SKM-1 (cell line): Measurements from ENCODE around the gene PIP4K2B.
"Not testable (repeated sequence)": the region's sequence is repeated elsewhere in the genome, so short reads cannot be mapped to it uniquely, and the experiment has no call there.

Experiments
- DNase-seq: peaks from one replicate; lab custom pipeline; 2025; ENCODE audit not compliant: unreplicated experiment; lab: John Stamatoyannopoulos, UW

Gene PIP4K2B

DNA sequence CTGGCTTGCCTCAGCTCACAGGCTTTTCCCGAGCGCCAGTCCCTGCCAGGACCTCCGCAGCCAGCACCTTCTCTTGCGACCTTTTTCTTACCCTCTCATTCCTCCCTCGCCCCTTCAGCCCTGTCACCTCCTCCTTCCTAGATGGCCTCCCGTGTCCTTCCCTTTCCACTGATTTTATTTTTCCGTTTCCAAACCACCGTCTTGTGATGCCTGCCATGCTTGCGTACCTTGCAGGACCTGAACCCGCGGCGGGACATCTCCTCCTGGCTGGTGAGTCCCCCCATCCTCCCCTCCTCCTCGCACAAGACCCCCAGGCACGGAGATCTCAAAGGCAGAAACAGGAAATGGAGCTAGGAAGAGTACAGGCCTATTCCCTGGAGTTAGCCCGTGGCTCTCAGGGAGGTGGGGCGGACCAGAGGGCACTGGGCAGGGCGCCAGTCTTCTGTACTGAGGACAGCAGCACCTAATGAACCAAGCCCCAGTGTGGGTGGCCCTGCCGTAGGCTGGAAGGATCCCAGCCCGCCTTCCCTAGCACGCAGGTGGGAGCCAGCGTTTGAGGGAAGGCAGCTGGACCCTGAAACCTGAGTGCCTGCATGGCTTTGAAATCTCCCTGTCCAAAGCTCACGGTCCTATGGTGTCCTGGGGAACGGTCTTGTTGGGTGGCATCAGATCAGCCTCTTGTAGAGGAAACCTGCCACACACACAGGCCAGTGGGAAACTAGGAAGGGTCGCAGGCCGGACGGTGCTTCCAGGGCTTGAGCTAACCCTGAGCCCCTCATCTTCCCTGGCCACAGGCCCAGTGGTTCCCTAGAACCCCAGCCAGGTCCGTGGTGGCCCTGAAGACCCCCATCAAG, 68.6 kb downstream of the PIP4K2B start:
- DNase-seq: no peak

DNA sequence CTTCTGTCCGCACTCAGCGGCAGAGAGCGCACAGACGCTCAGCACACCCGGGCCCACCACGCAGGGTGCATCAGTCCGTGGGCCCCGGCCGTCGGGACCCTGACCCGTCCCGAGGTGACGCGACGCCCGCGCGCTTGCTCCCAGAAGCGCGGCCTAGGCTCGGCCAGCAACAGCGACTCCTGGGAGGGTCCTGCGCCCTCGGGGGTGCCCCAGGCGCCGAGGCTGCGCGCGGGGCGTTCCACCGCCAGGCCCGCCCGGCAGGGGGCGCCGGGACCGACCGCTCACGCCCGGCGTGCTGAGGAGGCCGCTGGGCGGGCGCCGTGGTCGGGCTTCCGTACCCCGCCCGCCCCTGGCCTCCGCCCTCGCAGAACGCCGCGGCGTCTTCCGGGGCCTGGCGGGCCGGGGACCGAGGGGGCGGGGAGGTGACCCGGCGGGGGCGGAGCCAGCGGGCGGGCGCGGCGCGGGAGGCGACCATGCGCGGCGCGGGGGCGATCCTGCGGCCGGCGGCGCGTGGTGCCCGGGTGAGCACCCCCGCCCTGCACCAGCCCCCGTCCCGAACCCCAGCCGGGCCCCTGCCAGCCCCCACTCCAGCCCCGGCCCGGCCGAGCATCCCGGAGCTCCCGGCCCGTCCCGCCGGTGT, 69.3 kb downstream of the PIP4K2B start, which contains the start of gene CISD3:
Gene CISD3, plus strand, starts transcription at position 456 of the 640 bp plus-strand sequence. Its CDS starts 18 bp downstream, at position 474.
- peak; percentile 68 for DNase-seq

DNA sequence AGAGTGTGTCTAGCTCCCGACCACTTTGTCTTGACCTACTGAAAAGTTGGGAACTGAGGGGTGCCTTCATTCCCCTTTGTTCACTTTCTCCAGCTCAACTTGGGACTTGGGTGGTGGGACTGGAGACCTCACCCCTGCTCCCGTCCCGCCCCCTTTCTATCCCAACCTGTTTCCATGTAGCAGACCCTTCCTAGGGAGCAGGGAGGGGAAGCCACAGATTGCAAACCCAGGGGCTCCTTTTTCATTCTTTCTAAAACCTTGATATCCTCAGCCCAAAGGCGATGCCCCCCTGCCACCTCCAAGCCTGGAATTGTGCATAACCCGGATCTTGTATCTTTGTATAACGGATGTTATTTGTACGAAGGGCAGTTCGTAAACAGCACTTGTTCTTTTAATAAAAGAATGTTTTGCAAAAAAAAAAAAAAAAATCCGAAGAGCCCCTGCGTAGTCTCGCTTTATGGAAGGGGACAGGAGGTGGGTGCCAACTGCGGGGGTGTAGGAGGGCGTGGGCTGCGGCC, 69.9 kb downstream of the PIP4K2B start:
- DNase-seq: no peak

DNA sequence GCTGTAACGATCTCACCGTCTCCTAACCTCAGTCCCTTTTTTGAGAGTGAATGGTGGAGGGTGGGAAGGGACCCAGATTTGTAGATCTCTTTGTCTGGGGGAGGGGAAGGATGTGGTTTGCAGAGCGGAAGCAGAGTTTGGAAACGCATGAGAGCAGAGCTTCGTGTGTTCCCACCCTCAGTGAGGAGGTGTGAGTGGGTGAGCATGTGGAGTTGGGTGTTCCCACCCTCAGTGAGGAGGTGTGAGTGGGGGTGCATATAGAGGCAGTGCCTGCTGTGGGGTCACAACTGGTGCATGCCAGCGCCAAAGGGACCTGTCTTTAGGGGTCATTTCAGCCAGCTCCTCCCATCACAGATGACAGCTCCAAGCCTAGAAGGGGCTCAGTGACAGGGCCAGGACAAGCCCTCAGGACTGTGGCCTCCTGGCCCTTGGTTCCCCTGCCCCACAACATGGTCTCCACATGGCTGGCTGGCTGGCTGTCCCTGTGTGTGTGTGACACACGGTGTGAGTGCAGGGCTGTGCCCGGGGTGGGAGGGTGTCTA, 71.0 kb downstream of the PIP4K2B start:
- DNase-seq: no peak

DNA sequence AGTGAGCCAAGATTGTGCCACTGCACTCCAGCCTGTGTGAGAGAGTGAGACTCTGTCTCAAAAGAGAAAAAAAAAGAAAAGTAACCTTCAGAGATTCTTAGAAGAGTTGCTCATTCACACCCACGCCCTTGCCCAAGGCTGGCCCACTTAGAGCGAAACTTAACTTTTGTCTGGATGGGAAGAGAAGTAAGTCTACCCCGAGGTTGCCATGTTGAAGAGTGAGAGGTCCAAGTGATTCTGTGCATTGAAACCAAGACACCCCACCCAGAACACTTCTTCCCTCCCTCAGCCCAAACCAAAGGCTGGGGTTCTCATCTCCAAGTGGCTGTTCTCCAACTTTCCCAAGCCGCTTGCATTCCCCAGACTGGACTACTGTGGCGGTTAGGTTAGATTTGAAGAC, 71.6 kb downstream of the PIP4K2B start:
- DNase-seq: no peak

DNA sequence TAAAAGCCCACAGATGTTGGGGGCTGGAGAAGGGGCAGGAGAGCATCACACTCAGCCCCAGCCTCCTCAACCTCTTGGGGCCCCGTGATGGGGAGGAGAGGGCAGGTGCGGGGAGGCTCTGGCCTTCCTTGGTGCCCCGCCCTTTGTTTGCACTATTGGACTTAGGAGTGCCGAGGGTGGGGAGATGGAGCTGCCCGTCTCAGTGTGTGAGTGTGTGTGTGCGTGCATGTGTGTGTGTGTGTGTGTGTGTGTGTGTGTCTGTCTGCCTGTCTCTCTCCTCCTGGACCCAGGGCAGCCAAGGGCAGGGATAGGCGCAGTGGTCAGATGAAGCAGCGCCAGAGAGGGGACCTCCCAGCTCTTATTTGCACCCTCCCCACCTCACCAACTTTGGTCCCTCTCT, 73.2 kb downstream of the PIP4K2B start:
- not testable (repeated sequence) for DNase-seq

DNA sequence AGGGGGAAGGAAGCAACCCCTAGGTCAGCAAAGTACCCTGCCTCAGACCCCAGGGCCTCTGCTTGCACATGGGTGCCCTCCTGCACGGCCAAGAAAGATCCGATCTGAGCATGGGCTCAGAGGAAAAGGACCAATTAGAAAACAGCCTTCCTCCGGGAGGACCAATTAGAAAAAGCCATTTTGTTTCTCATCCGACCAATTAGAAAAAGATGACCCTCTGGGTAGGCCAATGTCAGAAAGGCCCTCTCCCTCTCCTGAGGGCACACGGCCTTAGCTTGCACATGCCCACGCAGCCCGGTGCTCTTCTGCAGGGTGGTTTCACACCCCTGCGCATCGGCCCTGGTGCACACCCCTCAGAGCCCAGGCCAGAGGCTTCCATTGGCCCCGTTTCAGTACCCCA, 74.3 kb downstream of the PIP4K2B start:
- DNase-seq: no peak

DNA sequence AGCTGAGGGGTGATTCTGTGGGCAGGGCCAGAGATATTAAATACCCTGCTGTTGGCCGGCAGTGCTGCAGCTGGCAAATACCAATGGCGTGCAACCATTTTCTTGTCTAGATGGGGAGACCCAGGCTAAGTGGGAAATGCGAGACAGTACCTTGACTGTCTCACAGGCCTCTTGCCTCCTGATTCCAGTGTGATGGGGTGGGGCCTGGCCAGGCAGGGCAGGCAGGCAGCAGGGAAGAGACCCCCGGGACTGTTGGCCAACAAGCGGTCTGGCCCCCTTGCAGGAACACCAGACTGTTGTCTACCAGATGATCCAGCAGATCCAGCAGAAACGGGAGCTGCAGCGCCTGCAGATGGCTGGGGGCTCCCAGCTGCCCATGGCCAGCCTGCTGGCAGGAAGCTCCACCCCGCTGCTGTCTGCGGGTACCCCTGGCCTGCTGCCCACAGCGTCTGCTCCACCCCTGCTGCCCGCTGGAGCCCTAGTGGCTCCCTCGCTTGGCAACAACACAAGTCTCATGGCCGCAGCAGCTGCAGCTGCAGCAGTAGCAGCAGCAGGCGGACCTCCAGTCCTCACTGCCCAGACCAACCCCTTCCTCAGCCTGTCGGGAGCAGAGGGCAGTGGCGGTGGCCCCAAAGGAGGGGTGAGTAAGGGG, 74.9 kb downstream of the PIP4K2B start:
- DNase-seq: no peak

DNA sequence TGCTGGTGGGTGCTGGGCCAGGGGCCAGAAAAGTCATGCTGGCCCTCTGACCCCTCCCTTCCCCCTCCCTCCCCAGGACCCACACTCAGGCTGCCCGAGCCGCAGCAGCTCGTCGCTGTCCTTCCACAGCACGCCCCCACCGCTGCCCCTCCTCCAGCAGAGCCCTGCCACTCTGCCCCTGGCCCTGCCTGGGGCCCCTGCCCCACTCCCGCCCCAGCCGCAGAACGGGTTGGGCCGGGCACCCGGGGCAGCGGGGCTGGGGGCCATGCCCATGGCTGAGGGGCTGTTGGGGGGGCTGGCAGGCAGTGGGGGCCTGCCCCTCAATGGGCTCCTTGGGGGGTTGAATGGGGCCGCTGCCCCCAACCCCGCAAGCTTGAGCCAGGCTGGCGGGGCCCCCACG, 77.6 kb downstream of the PIP4K2B start:
- no peak for DNase-seq

DNA sequence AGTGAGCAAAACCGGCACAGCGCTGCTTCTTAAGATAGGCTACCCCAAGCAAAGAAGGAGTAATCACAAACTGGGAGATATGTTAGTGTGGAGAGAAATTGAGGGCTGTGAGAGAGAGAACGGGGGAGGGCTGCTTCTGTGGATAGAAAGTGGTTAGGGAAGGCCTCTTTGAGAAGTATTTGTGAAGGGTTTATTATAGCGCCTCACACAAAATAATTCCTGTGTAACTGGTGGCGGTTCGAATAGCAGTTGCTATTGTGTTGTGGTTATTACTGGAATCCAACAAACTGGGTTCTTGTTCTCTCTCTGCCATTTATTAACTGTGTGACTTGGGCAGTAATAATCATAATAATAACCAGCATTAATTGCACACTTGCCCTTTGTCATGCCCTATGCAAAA, 78.4 kb downstream of the PIP4K2B start:
- no peak for DNase-seq

DNA sequence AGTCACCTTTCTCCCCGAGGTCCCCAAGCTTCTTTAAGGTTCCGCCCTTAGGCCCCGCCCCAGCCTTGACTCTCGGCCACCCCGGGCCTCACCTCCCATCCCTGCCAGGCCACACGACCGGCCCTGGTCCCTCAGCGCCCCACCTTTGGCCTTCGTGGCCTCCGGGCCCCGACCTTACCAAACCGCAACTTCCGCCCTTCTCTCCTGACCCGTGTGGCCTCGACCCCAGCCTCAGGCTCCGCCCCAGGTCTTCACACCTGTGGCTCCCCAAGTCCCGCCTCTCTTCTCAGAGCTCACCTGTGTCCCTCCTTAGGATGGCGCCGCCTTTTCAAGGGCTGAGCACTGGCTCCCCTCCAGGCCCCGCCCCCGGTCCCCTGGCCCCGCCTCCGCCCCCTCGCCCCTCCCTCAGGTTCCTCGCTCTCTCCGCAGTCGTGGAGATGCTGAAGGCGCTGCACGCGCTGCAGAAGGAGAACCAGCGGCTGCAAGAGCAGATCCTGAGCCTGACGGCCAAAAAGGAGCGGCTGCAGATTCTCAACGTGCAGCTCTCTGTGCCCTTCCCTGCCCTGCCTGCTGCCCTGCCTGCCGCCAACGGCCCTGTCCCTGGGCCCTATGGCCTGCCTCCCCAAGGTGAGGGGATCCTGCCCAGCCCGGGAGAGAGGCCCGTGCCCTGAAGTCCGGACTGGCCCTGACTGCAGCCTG, 79.3 kb downstream of the PIP4K2B start:
- DNase-seq: no peak

DNA sequence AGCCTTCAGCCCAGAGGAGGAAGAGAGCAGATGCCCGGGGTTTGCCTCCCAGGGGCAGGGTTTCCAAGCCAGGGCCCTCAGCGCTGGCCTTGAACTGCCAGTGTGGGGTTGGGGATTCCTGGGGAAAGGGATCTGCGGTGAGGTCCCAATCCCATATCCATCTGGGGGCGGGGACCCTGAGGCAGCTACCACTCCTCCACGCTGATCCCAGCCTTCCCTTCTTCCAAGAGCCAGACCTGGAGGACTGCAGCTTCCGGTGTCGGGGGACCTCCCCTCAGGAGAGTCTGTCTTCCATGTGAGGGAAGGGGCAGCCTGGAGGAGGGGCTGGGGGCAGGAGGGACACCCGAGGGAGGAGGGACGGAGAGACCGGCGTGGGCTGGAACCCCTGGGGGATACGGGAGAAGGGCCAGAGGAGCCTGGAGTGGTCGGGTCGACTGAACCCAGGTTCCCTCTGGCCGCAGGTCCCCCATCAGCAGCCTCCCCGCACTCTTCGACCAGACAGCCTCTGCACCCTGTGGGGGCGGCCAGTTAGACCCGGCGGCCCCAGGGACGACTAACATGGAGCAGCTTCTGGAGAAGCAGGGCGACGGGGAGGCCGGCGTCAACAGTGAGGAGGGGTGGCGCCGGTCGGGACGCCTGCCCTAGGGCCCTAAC, 79.9 kb downstream of the PIP4K2B start:
- DNase-seq: no peak

DNA sequence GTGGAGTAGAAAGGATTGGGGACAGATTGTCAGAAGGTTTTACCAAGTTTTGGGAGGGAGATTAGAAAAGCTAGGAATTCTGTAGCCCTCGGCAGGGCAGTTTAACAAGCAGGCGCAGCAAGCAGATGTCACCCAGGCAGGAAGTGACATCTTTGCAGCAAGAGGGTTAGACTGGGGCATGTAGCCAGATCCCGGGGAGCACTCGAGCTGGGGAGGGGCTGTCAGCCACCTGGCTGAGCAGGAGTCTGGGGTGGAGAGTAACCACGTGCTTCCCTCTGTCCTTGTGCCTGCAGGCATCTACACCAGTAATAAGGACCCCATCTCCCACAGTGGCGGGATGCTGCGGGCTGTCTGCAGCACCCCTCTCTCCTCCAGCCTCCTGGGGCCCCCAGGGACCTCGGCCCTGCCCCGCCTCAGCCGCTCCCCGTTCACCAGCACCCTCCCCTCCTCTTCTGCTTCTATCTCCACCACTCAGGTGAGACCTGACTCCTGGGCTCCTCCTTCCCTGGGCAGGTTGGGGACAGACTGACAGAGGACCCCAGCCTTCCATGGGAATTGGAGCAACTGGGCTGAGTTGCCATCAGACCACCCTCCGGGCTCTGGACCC, 82.1 kb downstream of the PIP4K2B start:
- DNase-seq: no peak

DNA sequence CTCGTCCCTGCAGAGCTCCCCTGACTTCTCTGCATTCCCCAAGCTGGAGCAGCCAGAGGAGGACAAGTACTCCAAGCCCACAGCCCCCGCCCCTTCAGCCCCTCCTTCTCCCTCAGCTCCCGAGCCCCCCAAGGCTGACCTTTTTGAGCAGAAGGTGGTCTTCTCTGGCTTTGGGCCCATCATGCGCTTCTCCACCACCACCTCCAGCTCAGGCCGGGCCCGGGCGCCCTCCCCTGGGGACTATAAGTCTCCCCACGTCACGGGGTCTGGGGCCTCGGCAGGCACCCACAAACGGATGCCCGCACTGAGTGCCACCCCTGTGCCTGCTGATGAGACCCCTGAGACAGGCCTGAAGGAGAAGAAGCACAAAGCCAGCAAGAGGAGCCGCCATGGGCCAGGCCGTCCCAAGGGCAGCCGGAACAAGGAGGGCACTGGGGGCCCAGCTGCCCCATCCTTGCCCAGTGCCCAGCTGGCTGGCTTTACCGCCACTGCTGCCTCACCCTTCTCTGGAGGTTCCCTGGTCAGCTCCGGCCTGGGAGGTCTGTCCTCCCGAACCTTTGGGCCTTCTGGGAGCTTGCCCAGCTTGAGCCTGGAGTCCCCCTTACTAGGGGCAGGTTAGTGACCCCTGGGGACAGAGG, 82.9 kb downstream of the PIP4K2B start:
- DNase-seq: no peak
